Gastroesophageal sphincter (tissue), 4 donors: ENCODE data around the gene STX12. TPM values are rescaled to one million over a fixed set of nuclear protein-coding genes. Genes with fewer than 3 reads are reported as not detected.
A peak's percentile ranks its signal among the peaks of the same experiment; 100 is the strongest.

Experiments used
- ATAC-seq: fragments of 150-250 bp; one replicate; pipeline ENCODE4 v1.9.1; 2016; ENCODE audit warnings: mild to moderate bottlenecking, moderate library complexity
- H3K27ac ChIP-seq, 4 donors: fragments of 200-600 bp; sonication (generic) in 3 of 4; 1 replicate in 3 of 4; 2 replicates in 1 of 4; pipeline ENCODE4 v1.5.1; 2016 to 2019
- H3K27me3 ChIP-seq: fragments of 200-600 bp; sonication (generic); one replicate; pipeline ENCODE4 v1.5.1; 2019
- H3K36me3 ChIP-seq, 2 donors: fragments of 200-600 bp; sonication (generic); one replicate each; pipeline ENCODE4 v1.5.1; 2019; ENCODE audit warnings: control low read depth in 1 of 2
- H3K4me1 ChIP-seq, 3 donors: fragments of 200-600 bp; sonication (generic); 1 replicate in 2 of 3; 2 replicates in 1 of 3; pipeline ENCODE4 v1.5.1; 2016 to 2019; ENCODE audit warnings: control low read depth in 2 of 3
- H3K4me3 ChIP-seq, 2 donors: fragments of 200-600 bp; sonication (generic); one replicate each; pipeline ENCODE4 v1.5.1; 2019; ENCODE audit warnings: mild to moderate bottlenecking in 1 of 2, moderate library complexity in 1 of 2
- H3K9me3 ChIP-seq, 3 donors: fragments of 200-600 bp; sonication (generic); one replicate each; pipeline ENCODE4 v1.5.1; 2017 to 2019; ENCODE audit warnings: control low read depth in 2 of 3
- EP300 ChIP-seq: sonication (generic); formaldehyde crosslinking; IDR thresholded peaks from one replicate; pipeline ENCODE4 v1.6.1; 2017; ENCODE audit warnings: antibody characterized with exemption, mild to moderate bottlenecking
- POLR2A ChIP-seq, 2 donors: fragments of 450-650 bp; IDR thresholded peaks; one replicate each; pipeline ENCODE4 v1.6.1; 2017; ENCODE audit warnings: antibody characterized with exemption in 2 of 2, mild to moderate bottlenecking in 2 of 2, moderate library complexity in 1 of 2
- POLR2AphosphoS5 ChIP-seq: sonication (generic); formaldehyde crosslinking; IDR thresholded peaks from one replicate; pipeline ENCODE4 v1.6.1; 2017; ENCODE audit warnings: antibody characterized with exemption
- WGBS, 2 donors: methylation state at CpG; one replicate each; pipeline ENCODE4 v1.1.5; 2018; ENCODE audit warnings: low coverage in 1 of 2; 5-methylcytosine and 5-hydroxymethylcytosine counted together
- total RNA-seq, 4 donors: library from RNA; depleted of rRNA; stranded (reverse); fragments of >200 nt; gene quantifications; one replicate each; pipeline ENCODE4 v1.1.0, GENCODE V29; 2016
- TF ChIP-seq, protein P1 (sequence below), 4 experiments: fragments of 200-600 bp in 2 of 4; fragments of 450-650 bp in 2 of 4; sonication (generic) in 1 of 4; IDR thresholded peaks; one replicate each; pipeline ENCODE4 v1.5.1; 2017 to 2019; ENCODE audit warnings: antibody characterized with exemption in 4 of 4, mild to moderate bottlenecking in 2 of 4, moderate library complexity in 2 of 4

The STX12 gene
- total RNA-seq, 4 donors from 2014 or later, result 50.6 to 76.9 (median 68.3) TPM

DNA sequence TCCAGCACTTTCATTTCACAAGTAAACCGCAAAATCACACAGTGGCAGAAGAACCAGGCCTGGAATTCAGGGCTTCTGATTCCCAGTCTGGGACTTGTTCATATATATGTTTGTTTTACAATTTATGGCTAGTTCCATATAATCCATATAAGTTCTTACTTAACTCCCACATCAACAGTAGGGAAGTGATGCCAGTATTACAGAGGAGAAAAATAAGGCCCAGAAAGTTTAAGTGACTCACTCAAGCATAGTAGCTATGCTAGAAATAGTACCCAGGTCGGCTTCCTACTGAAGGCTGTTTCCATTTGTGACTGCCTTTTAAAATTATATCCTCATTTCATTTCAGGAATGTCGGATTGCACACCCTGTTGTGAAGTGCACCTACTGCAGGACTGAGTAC, 45.9 kb upstream of the STX12 start:
- H3K4me3 ChIP-seq, result peak overlapping the region in 1 of 2 donors; percentile 99
- ATAC-seq, result no peak

DNA sequence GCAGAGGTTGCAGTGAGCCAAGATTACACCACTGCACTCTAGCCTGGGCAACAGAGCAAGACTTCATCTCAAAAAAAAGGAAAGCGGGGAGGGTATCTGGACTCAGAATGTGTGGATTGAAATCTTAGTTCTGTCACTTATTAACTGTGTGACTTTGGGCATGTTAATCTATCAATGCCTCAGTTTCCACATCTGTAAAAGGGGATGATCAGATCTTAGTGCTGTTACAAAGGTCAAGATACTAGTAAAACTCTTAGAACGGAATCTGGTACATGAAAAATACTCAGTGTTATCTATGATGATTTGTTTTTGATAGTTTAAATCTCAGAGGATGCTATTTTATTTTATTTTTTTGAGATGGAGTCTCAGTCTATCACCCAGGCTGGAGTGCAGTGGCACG, 36.8 kb upstream of the STX12 start:
- Histone ChIP-seq H3K27ac (no peak overlapping the region), H3K4me1 (no peaks in the 10 kb centered on the region), H3K4me3 (no peak overlapping the region), H3K27me3 (no peaks in the 10 kb centered on the region), H3K9me3 (no peaks in the 10 kb centered on the region), H3K36me3 (peaks cover 2 to 88% of the 10 kb centered on the region in 2 donors)
- ATAC-seq, result no peak
- TF ChIP-seq, protein P1, sequence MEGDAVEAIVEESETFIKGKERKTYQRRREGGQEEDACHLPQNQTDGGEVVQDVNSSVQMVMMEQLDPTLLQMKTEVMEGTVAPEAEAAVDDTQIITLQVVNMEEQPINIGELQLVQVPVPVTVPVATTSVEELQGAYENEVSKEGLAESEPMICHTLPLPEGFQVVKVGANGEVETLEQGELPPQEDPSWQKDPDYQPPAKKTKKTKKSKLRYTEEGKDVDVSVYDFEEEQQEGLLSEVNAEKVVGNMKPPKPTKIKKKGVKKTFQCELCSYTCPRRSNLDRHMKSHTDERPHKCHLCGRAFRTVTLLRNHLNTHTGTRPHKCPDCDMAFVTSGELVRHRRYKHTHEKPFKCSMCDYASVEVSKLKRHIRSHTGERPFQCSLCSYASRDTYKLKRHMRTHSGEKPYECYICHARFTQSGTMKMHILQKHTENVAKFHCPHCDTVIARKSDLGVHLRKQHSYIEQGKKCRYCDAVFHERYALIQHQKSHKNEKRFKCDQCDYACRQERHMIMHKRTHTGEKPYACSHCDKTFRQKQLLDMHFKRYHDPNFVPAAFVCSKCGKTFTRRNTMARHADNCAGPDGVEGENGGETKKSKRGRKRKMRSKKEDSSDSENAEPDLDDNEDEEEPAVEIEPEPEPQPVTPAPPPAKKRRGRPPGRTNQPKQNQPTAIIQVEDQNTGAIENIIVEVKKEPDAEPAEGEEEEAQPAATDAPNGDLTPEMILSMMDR (IDR thresholded peaks at IDR 0.05), result no peak
- TF ChIP-seq POLR2A (IDR thresholded peaks at IDR 0.05) (no peak), POLR2AphosphoS5 (no peak), EP300 (no peak)
- 91 to 96% methylated on average over 3 of the region's 3 CpGs for WGBS, 2 donors

More for the DNA sequence above, 45.9 kb upstream of the STX12 start:
- 47 to 59% methylated on average over 3 of the region's 3 CpGs for WGBS, 2 donors
- Histone ChIP-seq H3K4me1 (peaks cover 0 to 42% (median 4%) of the 10 kb centered on the region in 3 donors), H3K9me3 (no peaks in the 10 kb centered on the region), H3K36me3 (peaks cover 0 to 31% of the 10 kb centered on the region in 2 donors), H3K27me3 (no peaks in the 10 kb centered on the region), H3K27ac (peak overlapping the region in 2 of 4 donors; percentile 98 to 100)
- TF ChIP-seq EP300 (no peak), POLR2AphosphoS5 (no peak), POLR2A (IDR thresholded peaks at IDR 0.05) (no peak)
- TF ChIP-seq, protein P1 (IDR thresholded peaks at IDR 0.05), result no peak

DNA sequence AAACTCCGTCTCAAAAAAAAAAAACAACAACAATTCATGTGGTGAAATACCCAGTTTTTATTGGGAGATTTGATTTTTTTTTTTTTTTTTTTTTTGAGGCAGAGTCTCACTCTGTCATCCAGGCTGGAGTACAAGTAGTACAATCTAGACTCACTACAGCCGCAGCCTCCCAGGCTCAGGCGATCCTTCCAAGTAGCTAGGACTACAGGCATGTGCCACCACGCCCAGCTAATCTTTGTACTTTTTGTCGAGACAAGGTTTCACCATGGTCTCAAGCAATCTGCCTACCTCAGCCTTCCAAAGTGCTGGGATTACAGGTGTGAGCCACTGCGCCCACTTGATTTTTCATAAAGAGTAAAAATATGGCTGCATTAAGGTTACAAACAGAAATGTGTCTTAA, 31.9 kb upstream of the STX12 start:
- Histone ChIP-seq H3K9me3 (no peaks in the 10 kb centered on the region), H3K36me3 (peaks cover 0 to 81% of the 10 kb centered on the region in 2 donors), H3K4me1 (no peaks in the 10 kb centered on the region), H3K27ac (no peak overlapping the region), H3K27me3 (no peaks in the 10 kb centered on the region), H3K4me3 (no peak overlapping the region)
- no peak for TF ChIP-seq POLR2A (IDR thresholded peaks at IDR 0.05)
- TF ChIP-seq, protein P1 (IDR thresholded peaks at IDR 0.05), result no peak
- TF ChIP-seq POLR2AphosphoS5, result no peak
- TF ChIP-seq EP300, result no peak
- ATAC-seq, result no peak
- WGBS, 2 donors, result 90 to 94% methylated on average over 2 to 3 of the region's 6 CpGs

DNA sequence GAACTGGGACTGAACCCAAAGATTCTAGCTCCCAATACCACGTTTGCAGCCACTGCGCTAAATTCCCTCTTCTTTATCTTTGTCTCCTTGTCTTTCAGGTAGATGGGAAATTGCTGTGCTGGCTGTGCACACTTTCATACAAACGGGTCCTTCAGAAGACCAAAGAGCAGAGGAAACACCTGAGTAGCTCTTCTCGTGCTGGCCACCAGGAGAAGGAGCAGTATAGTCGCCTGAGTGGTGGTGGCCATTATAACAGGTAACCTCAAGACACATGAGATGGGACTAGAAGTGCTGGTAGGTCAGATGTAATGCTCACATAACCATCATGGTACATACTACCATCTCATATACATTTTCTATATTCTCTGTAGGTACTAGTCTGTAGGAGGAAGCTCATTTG, 28.5 kb upstream of the STX12 start:
- Histone ChIP-seq H3K27me3 (no peaks in the 10 kb centered on the region), H3K9me3 (no peaks in the 10 kb centered on the region), H3K4me1 (no peaks in the 10 kb centered on the region), H3K4me3 (no peak overlapping the region), H3K27ac (no peak overlapping the region), H3K36me3 (peaks cover 0 to 84% of the 10 kb centered on the region in 2 donors)
- no peak for ATAC-seq
- TF ChIP-seq, protein P1 (IDR thresholded peaks at IDR 0.05), result no peak
- TF ChIP-seq POLR2A (IDR thresholded peaks at IDR 0.05), result no peak
- TF ChIP-seq POLR2AphosphoS5, result no peak
- TF ChIP-seq EP300, result no peak
- WGBS, 2 donors, result 83 to 87% methylated on average over 4 to 5 of the region's 5 CpGs

DNA sequence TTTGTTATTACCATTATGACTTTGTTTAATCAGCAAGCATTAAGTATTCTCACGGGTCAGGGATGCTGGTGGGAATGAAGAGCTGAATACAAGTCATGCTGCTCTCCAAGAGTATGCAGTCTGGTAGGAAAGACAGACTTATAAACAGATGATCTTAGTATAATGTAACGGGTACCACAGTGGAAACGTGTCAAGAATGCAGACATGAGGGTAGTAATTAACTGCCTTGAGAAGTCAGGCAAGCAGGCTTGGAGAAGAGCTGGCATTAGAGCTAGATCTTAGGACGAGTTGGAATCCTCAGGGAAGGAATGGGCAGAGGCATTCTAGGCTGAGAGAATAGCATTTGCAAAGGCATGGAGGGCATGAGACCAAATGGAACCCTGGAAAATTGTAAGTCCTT, 27.6 kb upstream of the STX12 start:
- Histone ChIP-seq H3K9me3 (no peaks in the 10 kb centered on the region), H3K27ac (no peak overlapping the region), H3K4me3 (no peak overlapping the region), H3K27me3 (no peaks in the 10 kb centered on the region), H3K4me1 (no peaks in the 10 kb centered on the region), H3K36me3 (peaks cover 0 to 84% of the 10 kb centered on the region in 2 donors)
- ATAC-seq, result no peak
- 80 to 90% methylated on average over 4 of the region's 4 CpGs for whole genome bisulfite sequencing, 2 donors
- TF ChIP-seq, protein P1 (IDR thresholded peaks at IDR 0.05), result no peak
- TF ChIP-seq EP300, result no peak
- no peak for TF ChIP-seq POLR2AphosphoS5
- TF ChIP-seq POLR2A (IDR thresholded peaks at IDR 0.05), result no peak
